ENCODE data around the gene ARHGAP15.

- no peak for TF ChIP-seq ZNF274 (IDR thresholded peaks at IDR 0.05; ENCODE audit: low read depth, low read length)
- no peak for TF ChIP-seq CTCF (IDR thresholded peaks at IDR 0.05 in 2 of 3, conservative IDR thresholded peaks at IDR 0.05 in 1 of 3; ENCODE audit: borderline replicate concordance in 1 of 3, insufficient read depth in 1 of 3, low read depth in 2 of 3, low read length in 2 of 3)
- TF ChIP-seq POLR2A (IDR thresholded peaks at IDR 0.05; ENCODE audit: borderline replicate concordance, extremely low read depth, insufficient read depth, insufficient read length): no peak
- TF ChIP-seq POLR2AphosphoS5 (IDR thresholded peaks at IDR 0.05; ENCODE audit: low read depth, low read length): no peak
Measured at GRCh38 chr2:143793381-143793780, 664.2 kb downstream of the ARHGAP15 start.
